Neural crest cell (in vitro differentiated cells): ENCODE results near the gene NGF. TPM values are rescaled to one million over a fixed set of nuclear protein-coding genes. Genes with fewer than 3 reads are reported as not detected.

Experiments used
- DNase-seq: peaks from one replicate; pipeline ENCODE4 v3.0.0; 2021; ENCODE audit warnings: low read depth, mixed read lengths, low spot score
- H3K27ac Mint-ChIP-seq: one replicate; pipeline ENCODE4 v1.8.0; 2021; ENCODE audit warnings: mild to moderate bottlenecking, mixed read lengths; ENCODE audit not compliant: unreplicated experiment
- H3K27me3 Mint-ChIP-seq: 2 replicates; pipeline ENCODE4 v1.8.0; 2021; ENCODE audit warnings: low read depth, mild to moderate bottlenecking, mixed read lengths
- H3K36me3 Mint-ChIP-seq: 2 replicates; pipeline ENCODE4 v1.8.0; 2021; ENCODE audit warnings: low read depth, mild to moderate bottlenecking, mixed read lengths
- H3K4me1 Mint-ChIP-seq: 2 replicates; pipeline ENCODE4 v1.8.0; 2021; ENCODE audit warnings: mixed read lengths
- H3K4me3 Mint-ChIP-seq: one replicate; pipeline ENCODE4 v1.8.0; 2021; ENCODE audit warnings: mild to moderate bottlenecking, mixed read lengths
- H3K9me3 Mint-ChIP-seq: 2 replicates; pipeline ENCODE4 v1.8.0; 2021; ENCODE audit warnings: mixed read lengths
- total RNA-seq: library from RNA; stranded (reverse); gene quantifications from 2 replicates; pipeline ENCODE4 v1.2.1, GENCODE V29; 2021
- TF ChIP-seq, protein P1 (sequence below): fragments of 200-600 bp; sonication (generic); conservative IDR thresholded peaks from 2 replicates; pipeline ENCODE4 v1.5.0; 2021; ENCODE audit warnings: antibody characterized with exemption, mild to moderate bottlenecking

NGF gene
- total RNA-seq, 1 donor from 2014 or later: not detected

DNA sequence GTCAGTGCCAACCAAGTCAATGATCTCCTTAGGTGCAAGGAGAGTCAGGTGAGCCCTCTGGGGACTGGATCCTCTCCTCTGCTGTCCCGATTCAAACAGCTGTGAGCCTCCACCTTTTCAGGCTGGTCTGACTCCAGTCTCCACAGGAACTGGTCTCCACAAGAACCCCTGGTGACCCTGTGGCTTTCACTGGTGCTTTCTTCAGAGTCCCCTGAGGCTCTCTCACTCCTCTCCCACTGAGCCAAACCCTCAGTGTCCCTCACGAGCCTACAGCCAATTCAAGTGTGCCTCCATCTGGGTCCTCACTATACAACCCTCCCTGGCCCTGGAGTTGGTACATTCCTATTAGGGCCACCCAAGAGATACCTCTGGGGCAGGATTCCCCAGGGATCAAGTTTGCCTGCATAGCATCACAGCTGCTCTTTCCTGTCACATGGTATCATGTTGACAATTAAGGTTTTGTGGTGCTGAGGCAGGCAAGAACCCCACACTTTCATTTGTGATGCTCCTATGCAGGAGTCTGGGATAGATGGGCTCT lies 5.2 kb upstream of the NGF start:
- H3K4me3 Mint-ChIP-seq: no peak overlapping the region
- H3K4me1 Mint-ChIP-seq: peaks cover 15% of the 10 kb centered on the region
- DNase-seq: no peak
- no peak overlapping the region for H3K27ac Mint-ChIP-seq
- no peaks in the 10 kb centered on the region for H3K9me3 Mint-ChIP-seq
- TF ChIP-seq, protein P1, sequence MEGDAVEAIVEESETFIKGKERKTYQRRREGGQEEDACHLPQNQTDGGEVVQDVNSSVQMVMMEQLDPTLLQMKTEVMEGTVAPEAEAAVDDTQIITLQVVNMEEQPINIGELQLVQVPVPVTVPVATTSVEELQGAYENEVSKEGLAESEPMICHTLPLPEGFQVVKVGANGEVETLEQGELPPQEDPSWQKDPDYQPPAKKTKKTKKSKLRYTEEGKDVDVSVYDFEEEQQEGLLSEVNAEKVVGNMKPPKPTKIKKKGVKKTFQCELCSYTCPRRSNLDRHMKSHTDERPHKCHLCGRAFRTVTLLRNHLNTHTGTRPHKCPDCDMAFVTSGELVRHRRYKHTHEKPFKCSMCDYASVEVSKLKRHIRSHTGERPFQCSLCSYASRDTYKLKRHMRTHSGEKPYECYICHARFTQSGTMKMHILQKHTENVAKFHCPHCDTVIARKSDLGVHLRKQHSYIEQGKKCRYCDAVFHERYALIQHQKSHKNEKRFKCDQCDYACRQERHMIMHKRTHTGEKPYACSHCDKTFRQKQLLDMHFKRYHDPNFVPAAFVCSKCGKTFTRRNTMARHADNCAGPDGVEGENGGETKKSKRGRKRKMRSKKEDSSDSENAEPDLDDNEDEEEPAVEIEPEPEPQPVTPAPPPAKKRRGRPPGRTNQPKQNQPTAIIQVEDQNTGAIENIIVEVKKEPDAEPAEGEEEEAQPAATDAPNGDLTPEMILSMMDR: no peak
- H3K27me3 Mint-ChIP-seq: peaks cover 48% of the 10 kb centered on the region
- no peaks in the 10 kb centered on the region for H3K36me3 Mint-ChIP-seq

DNA sequence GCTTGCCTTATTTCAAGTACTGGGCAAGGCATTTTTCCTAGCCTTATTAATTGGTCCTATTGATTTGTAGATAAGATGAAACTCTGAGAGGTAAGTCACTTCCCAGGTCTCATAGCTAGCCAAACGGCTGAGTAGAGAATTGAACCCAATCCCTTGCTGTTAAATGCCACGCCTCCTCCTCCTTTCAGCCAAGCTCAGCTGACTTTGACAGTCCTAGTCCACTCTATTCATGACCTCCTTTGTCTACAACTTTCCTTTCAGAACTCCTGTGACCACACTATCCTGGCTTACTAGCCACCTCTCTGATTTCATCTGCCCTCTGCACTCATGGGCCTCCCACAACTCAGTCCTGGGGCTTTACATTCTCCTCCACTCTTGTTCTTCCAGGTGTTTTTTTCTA lies 3.9 kb upstream of the NGF start:
- Mint-ChIP-seq H3K4me3 (peak overlapping the region; percentile 23), H3K9me3 (no peaks in the 10 kb centered on the region), H3K36me3 (no peaks in the 10 kb centered on the region), H3K27me3 (peaks cover 62% of the 10 kb centered on the region), H3K27ac (no peak overlapping the region), H3K4me1 (peaks cover 22% of the 10 kb centered on the region)
- no peak for DNase-seq
- TF ChIP-seq, protein P1: no peak

DNA sequence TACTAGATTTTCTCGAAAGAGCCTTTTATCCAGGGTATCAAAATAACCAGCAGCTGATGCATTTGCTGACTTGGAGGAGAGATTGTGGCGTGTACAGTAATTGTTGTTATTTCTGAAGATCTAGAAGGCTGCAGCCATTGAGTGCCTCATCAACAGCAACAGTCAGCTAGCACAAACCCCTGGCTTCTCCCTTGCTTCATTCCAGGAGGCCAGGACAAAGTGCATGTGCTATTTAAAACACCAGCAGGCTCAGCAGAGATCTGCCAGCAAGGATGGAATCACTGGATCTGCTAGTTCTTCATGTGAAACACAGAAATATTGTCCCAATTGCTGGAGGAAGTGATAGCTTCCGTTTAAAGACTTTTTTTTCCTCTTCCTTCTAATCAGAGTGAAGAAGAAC lies 2.8 kb upstream of the NGF start:
- H3K9me3 Mint-ChIP-seq: no peaks in the 10 kb centered on the region
- no peak overlapping the region for H3K4me3 Mint-ChIP-seq
- TF ChIP-seq, protein P1: no peak
- no peak for DNase-seq
- peaks cover 22% of the 10 kb centered on the region for H3K4me1 Mint-ChIP-seq
- H3K27me3 Mint-ChIP-seq: peaks cover 72% of the 10 kb centered on the region
- H3K36me3 Mint-ChIP-seq: no peaks in the 10 kb centered on the region
- no peak overlapping the region for H3K27ac Mint-ChIP-seq

DNA sequence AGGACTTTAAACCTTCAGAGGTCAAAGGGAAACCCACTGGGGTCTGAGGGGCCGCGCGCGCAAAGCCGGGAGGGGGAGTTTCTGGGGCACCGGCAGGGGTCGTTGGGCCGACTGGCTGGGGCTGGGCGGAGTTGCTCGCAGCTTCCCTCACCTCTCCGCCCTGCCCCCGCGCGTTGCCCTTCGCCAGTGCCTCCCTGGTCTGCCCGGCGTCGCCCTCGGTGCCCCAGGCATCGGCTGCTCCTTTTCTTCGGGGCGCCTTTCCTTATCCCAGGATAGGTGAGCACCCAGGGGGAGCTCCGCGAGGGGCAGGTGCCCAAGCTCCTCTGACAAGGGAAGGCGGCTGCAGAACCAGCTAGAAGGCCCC lies 390 bp upstream of the NGF start:
- TF ChIP-seq, protein P1: no peak
- Mint-ChIP-seq H3K27ac (no peak overlapping the region), H3K4me3 (peak overlapping the region; percentile 81), H3K36me3 (no peaks in the 10 kb centered on the region), H3K27me3 (peaks cover 78% of the 10 kb centered on the region), H3K9me3 (no peaks in the 10 kb centered on the region), H3K4me1 (peaks cover 22% of the 10 kb centered on the region)
- no peak for DNase-seq

DNA sequence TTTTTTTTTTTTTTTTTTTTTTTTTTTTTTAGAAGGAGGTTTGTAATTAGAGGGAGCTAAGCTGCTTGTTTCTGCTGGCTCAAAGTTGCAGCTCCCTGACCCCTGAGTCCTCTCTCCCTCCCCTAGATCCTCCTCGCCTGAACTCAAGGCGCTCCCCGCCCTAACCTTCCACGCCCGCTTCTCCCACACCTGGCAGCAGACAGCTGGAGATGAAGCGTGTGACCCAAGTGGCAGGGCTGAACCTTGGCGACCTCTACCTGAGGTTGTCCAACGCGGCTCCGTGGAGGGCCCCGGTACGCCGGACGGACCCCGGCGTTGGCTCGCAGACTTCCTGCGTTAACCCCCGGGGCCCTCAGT lies 795 bp downstream of the NGF start:
- TF ChIP-seq, protein P1: no peak

DNA sequence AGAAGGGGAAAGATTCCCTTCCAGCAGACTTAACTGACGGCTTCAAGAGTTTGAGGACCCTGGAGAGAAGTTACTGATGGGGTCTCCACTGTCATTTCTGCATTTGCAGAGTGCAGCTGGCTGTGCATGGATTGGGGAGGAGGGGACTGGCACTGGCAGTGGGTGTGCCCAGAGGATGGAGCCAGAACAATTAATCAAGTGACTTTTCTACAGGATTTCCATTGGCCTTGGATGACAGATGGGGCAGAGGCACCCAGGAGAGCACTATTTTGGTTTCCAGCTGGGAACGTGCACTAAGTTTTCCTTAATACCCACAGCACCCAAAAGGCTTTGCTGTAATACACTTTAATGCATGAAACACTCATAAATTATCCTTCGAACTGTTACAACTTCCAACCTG lies 1.3 kb downstream of the NGF start:
- DNase-seq: no peak
- peak overlapping the region; percentile 76 for H3K4me3 Mint-ChIP-seq
- TF ChIP-seq, protein P1: no peak
- no peaks in the 10 kb centered on the region for H3K36me3 Mint-ChIP-seq
- peaks cover 72% of the 10 kb centered on the region for H3K27me3 Mint-ChIP-seq
- H3K27ac Mint-ChIP-seq: no peak overlapping the region
- peaks cover 16% of the 10 kb centered on the region for H3K4me1 Mint-ChIP-seq
- no peaks in the 10 kb centered on the region for H3K9me3 Mint-ChIP-seq

More for the DNA sequence above, 795 bp downstream of the NGF start:
- Mint-ChIP-seq H3K27me3 (peaks cover 75% of the 10 kb centered on the region), H3K36me3 (no peaks in the 10 kb centered on the region), H3K27ac (no peak overlapping the region), H3K9me3 (no peaks in the 10 kb centered on the region), H3K4me3 (peak overlapping the region; percentile 81), H3K4me1 (peaks cover 21% of the 10 kb centered on the region)
- no peak for DNase-seq
